HepG2 (cell line): ENCODE data around the gene ACP7. TPM values are rescaled to one million over a fixed set of nuclear protein-coding genes. Genes with fewer than 3 reads are reported as not detected.

ENCODE experiments used
- BCLAF1 ChIP-seq: fragments of 450-650 bp; IDR thresholded peaks from 2 replicates; pipeline ENCODE4 v1.6.1; 2017; ENCODE audit warnings: mild to moderate bottlenecking
- HNF4A ChIP-seq: sonication (generic); formaldehyde crosslinking; IDR thresholded peaks from 2 replicates; pipeline ENCODE4 v1.4.0; 2020; ENCODE audit warnings: missing genetic modification reagents
- IKZF5 ChIP-seq: IDR thresholded peaks from 2 replicates; pipeline ENCODE4 v1.6.1; 2018; ENCODE audit warnings: missing genetic modification reagents, mild to moderate bottlenecking, missing compliant biosample characterization
- MIER2 ChIP-seq: IDR thresholded peaks from 2 replicates; pipeline ENCODE4 v1.6.1; 2016; ENCODE audit warnings: missing biosample characterization, missing genetic modification reagents
- NFAT5 ChIP-seq: sonication (generic); formaldehyde crosslinking; IDR thresholded peaks from 2 replicates; pipeline ENCODE4 v1.4.0; 2020; ENCODE audit warnings: missing genetic modification reagents
- PATZ1 ChIP-seq: sonication (generic); formaldehyde crosslinking; IDR thresholded peaks from 2 replicates; pipeline ENCODE4 v1.4.0; 2020; ENCODE audit warnings: missing genetic modification reagents
- RAD21 ChIP-seq: fragments of 450-650 bp; formaldehyde crosslinking; IDR thresholded peaks from 2 replicates; pipeline ENCODE4 v1.5.0; 2020; ENCODE audit warnings: mild to moderate bottlenecking
- SMC3 ChIP-seq: IDR thresholded peaks from 2 replicates; pipeline ENCODE4 v1.6.1; 2011; ENCODE audit warnings: low read length, improper control_type of control experiment
- TEAD3 ChIP-seq: optimal IDR thresholded peaks from 2 replicates; pipeline ENCODE3; 2016; ENCODE audit warnings: borderline replicate concordance
- XRCC5 ChIP-seq: fragments of 200-400 bp; formaldehyde crosslinking; optimal IDR thresholded peaks from 2 replicates; pipeline ENCODE3; 2017; ENCODE audit warnings: mild to moderate bottlenecking, low read length
- ZNF513 ChIP-seq: sonication (generic); formaldehyde crosslinking; conservative IDR thresholded peaks from 2 replicates; pipeline ENCODE4 v1.5.0; 2020; ENCODE audit warnings: missing genetic modification reagents
- ZNF567 ChIP-seq: sonication (generic); formaldehyde crosslinking; IDR thresholded peaks from 2 replicates; pipeline ENCODE4 v1.8.1; 2023; ENCODE audit warnings: mild to moderate bottlenecking, missing genetic modification reagents, borderline replicate concordance
- ZNF782 ChIP-seq: sonication (generic); formaldehyde crosslinking; IDR thresholded peaks from 2 replicates; pipeline ENCODE4 v1.4.0; 2020; ENCODE audit warnings: missing genetic modification reagents, mild to moderate bottlenecking, borderline replicate concordance
- polyA plus RNA-seq, 8 experiments: library from polyadenylated mRNA; depleted of rRNA in 3 of 8; stranded (reverse) in 7 of 8; unstranded in 1 of 8; fragments of >200 nt; fragmentation: Illumina TruSeq in 4 of 8; extraction: Trizol in 4 of 8; gene quantifications; 2 replicates each; pipeline versions ENCODE4 v1.2.1 to v1.2.3, GENCODE V29; 2011 to 2016; ENCODE audit warnings: low read depth in 4 of 8, missing spikeins in 1 of 8, mixed read lengths in 1 of 8; ENCODE audit not compliant: insufficient read depth in 1 of 8
- total RNA-seq, 5 experiments: library from RNA; depleted of rRNA; stranded (reverse); fragments of >200 nt; fragmentation: Illumina TruSeq; extraction: Trizol; gene quantifications; 2 replicates each; pipeline ENCODE4 v1.2.3, GENCODE V29; 2016; ENCODE audit warnings: low read depth in 1 of 5

The ACP7 gene
- total and polyA plus RNA-seq, 2 of the 13 experiments (the other 11 are each of a cell fraction or from before 2014, with no cell fraction given) = not detected

GRCh38 chr19:39052243-39052746 lies 31.9 kb upstream of the ACP7 start (continued):
- TF ChIP-seq ZNF513 (CRISPR knock-in tag) (no peak), PATZ1 (CRISPR knock-in tag) (peak; percentile 28; the same call in 1 of the 2 replicates), BCLAF1 (no peak), NFAT5 (CRISPR knock-in tag) (no peak), XRCC5 (peak; percentile 68), HNF4A (0 out of 2 replicates have a peak, but pooled peaks have one; percentile 14), SMC3 (peak; percentile 16; the same call in 1 of the 2 replicates), ZNF567 (CRISPR knock-in tag) (0 out of 2 replicates have a peak, but pooled peaks have one; percentile 42), RAD21 (CRISPR knock-in tag) (peak; percentile 76), ZNF782 (CRISPR knock-in tag) (0 out of 2 replicates have a peak, but pooled peaks have one; percentile 54), MIER2 (CRISPR knock-in tag) (0 out of 2 replicates have a peak, but pooled peaks have one; percentile 19), TEAD3 (peak; percentile 21), IKZF5 (0 out of 2 replicates have a peak, but pooled peaks have one; percentile 33)
